ENCODE results near the gene ADIPOQ.
"Not testable (repeated sequence)": the region's sequence is repeated elsewhere in the genome, so short reads cannot be mapped to it uniquely, and the experiment has no call there.

DNA sequence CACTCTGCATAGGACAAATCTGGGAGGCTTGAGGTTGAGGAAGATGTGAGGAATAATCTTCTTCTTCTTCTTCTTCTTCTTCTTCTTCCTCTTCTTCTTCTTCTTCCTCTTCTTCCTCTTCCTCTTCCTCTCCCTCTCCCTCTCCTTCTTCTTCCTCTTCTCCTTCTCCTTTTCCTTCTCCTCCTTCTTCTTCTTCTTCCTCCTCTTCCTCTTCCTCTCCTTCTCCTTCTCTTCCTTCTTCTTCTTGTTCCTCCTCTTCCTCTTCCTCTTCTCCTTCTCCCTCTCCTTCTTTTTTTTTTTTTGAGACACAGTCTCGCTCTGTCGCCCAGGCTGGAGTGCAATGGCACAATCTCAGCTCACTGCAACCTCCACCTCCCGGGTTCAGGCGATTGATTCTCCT, 47.2 kb downstream of the ADIPOQ start:
- TF ChIP-seq, protein P1, sequence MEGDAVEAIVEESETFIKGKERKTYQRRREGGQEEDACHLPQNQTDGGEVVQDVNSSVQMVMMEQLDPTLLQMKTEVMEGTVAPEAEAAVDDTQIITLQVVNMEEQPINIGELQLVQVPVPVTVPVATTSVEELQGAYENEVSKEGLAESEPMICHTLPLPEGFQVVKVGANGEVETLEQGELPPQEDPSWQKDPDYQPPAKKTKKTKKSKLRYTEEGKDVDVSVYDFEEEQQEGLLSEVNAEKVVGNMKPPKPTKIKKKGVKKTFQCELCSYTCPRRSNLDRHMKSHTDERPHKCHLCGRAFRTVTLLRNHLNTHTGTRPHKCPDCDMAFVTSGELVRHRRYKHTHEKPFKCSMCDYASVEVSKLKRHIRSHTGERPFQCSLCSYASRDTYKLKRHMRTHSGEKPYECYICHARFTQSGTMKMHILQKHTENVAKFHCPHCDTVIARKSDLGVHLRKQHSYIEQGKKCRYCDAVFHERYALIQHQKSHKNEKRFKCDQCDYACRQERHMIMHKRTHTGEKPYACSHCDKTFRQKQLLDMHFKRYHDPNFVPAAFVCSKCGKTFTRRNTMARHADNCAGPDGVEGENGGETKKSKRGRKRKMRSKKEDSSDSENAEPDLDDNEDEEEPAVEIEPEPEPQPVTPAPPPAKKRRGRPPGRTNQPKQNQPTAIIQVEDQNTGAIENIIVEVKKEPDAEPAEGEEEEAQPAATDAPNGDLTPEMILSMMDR (IDR thresholded peaks at IDR 0.05) = not testable (repeated sequence)
- not testable (repeated sequence) for TF ChIP-seq POLR2AphosphoS5 (IDR thresholded peaks at IDR 0.05; ENCODE audit: low read depth, low read length)

Measured in Panc1 (cell line).